Astrocyte (in vitro differentiated cells and primary cell): Measurements from ENCODE around the gene LRCH1. TPM values are rescaled to one million over a fixed set of nuclear protein-coding genes. Genes with fewer than 3 reads are reported as not detected.

Source experiments
- DNase-seq: peaks from one replicate; pipeline ENCODE4 v3.0.0-alpha.2; 2010; ENCODE audit warnings: low read depth
- FAIRE-seq: peaks from 2 replicates; lab custom pipeline; 2011; peaks lifted over from hg19 to GRCh38; lab: Jason Lieb, UNC
- H2AFZ ChIP-seq: 2 replicates; pipeline ENCODE4 v1.6.0; 2012; ENCODE audit warnings: low read depth, low read length, inconsistent platforms
- H3K27ac ChIP-seq: 2 replicates; pipeline ENCODE4 v1.5.1; 2011; ENCODE audit warnings: low read depth, low read length, inconsistent platforms
- H3K27me3 ChIP-seq: 2 replicates; pipeline ENCODE4 v1.6.0; 2011; ENCODE audit warnings: low read length, inconsistent platforms; ENCODE audit not compliant: insufficient read depth
- H3K36me3 ChIP-seq: 2 replicates; pipeline ENCODE4 v1.5.1; 2011; ENCODE audit warnings: low read length, inconsistent platforms; ENCODE audit not compliant: insufficient read depth
- H3K4me1 ChIP-seq: 2 replicates; pipeline ENCODE4 v1.5.1; 2011; ENCODE audit warnings: low read length, inconsistent platforms; ENCODE audit not compliant: insufficient read depth
- H3K4me2 ChIP-seq: 2 replicates; pipeline ENCODE4 v1.6.0; 2012; ENCODE audit warnings: low read length, inconsistent platforms
- H3K4me3 ChIP-seq: 2 replicates; pipeline ENCODE4 v1.5.1; 2011; ENCODE audit warnings: low read depth, mild to moderate bottlenecking, low read length, inconsistent platforms; ENCODE audit not compliant: insufficient read depth
- H3K79me2 ChIP-seq: 2 replicates; pipeline ENCODE4 v1.6.0; 2012; ENCODE audit warnings: mild to moderate bottlenecking, low read length, inconsistent platforms; ENCODE audit not compliant: insufficient read depth
- H3K9ac ChIP-seq: 2 replicates; pipeline ENCODE4 v1.6.0; 2012; ENCODE audit warnings: mild to moderate bottlenecking, low read length, inconsistent platforms
- H3K9me3 ChIP-seq: 2 replicates; pipeline ENCODE4 v1.5.1; 2012; ENCODE audit warnings: low read depth, mild to moderate bottlenecking, low read length, inconsistent platforms; ENCODE audit not compliant: insufficient read depth
- H4K20me1 ChIP-seq: 2 replicates; pipeline ENCODE4 v1.6.0; 2012; ENCODE audit warnings: low read length, inconsistent platforms; ENCODE audit not compliant: insufficient read depth
- H3K27ac Mint-ChIP-seq: one replicate; pipeline ENCODE4 v1.8.0; 2021; ENCODE audit warnings: mild to moderate bottlenecking, mixed read lengths; ENCODE audit not compliant: unreplicated experiment
- H3K27me3 Mint-ChIP-seq: one replicate; pipeline ENCODE4 v1.8.0; 2021; ENCODE audit warnings: low read depth, mixed read lengths; ENCODE audit not compliant: unreplicated experiment
- H3K36me3 Mint-ChIP-seq: one replicate; pipeline ENCODE4 v1.8.0; 2021; ENCODE audit warnings: low read depth, mixed read lengths; ENCODE audit not compliant: unreplicated experiment
- H3K4me1 Mint-ChIP-seq: one replicate; pipeline ENCODE4 v1.8.0; 2021; ENCODE audit warnings: low read depth, mixed read lengths; ENCODE audit not compliant: unreplicated experiment
- H3K4me3 Mint-ChIP-seq: one replicate; pipeline ENCODE4 v1.8.0; 2021; ENCODE audit warnings: mild to moderate bottlenecking, moderate library complexity, mixed read lengths; ENCODE audit not compliant: unreplicated experiment
- H3K9me3 Mint-ChIP-seq: one replicate; pipeline ENCODE4 v1.8.0; 2021; ENCODE audit warnings: mild to moderate bottlenecking, mixed read lengths; ENCODE audit not compliant: unreplicated experiment
- CTCF ChIP-seq: IDR thresholded peaks from 2 replicates; pipeline ENCODE4 v1.5.1; 2011; ENCODE audit warnings: low read depth, mild to moderate bottlenecking, inconsistent platforms, low read length, moderate library complexity; ENCODE audit not compliant: insufficient read depth
- EZH2 ChIP-seq: IDR thresholded peaks from 2 replicates; pipeline ENCODE4 v1.6.1; 2012; ENCODE audit warnings: mild to moderate bottlenecking, low read length, inconsistent platforms; ENCODE audit not compliant: insufficient read depth
- total RNA-seq: library from RNA; stranded (reverse); gene quantifications from 2 replicates; pipeline ENCODE4 v1.2.1, GENCODE V29; 2021

The LRCH1 gene
- total RNA-seq, 1 donor from 2014 or later = 17.7 TPM

- FAIRE-seq = no peak
- Histone ChIP-seq H3K9me3 (no peaks in the 10 kb centered on the region), H3K4me3 (no peak overlapping the region), H3K4me1 (peaks cover 6% of the 10 kb centered on the region), H3K27ac (no peak overlapping the region), H3K4me2 (no peak overlapping the region), H3K36me3 (no peaks in the 10 kb centered on the region), H3K27me3 (no peaks in the 10 kb centered on the region), H3K9ac (no peak overlapping the region), H2AFZ (no peak overlapping the region), H4K20me1 (peaks cover 15% of the 10 kb centered on the region), H3K79me2 (peaks cover 15% of the 10 kb centered on the region)
- H3K27ac Mint-ChIP-seq = no peak overlapping the region
- no peak overlapping the region for H3K4me3 Mint-ChIP-seq
- TF ChIP-seq CTCF (no peak), EZH2 (no peak)
- peaks cover 17% of the 10 kb centered on the region for H3K36me3 Mint-ChIP-seq
- H3K27me3 Mint-ChIP-seq = no peaks in the 10 kb centered on the region
- H3K9me3 Mint-ChIP-seq = no peaks in the 10 kb centered on the region
- H3K4me1 Mint-ChIP-seq = peaks cover 37% of the 10 kb centered on the region
- no peak for DNase-seq
Measured at GRCh38 chr13:46666727-46667456, 113.9 kb downstream of the LRCH1 start.

GRCh38 chr13:46667687-46668281, 114.8 kb downstream of the LRCH1 start:
- Histone ChIP-seq H3K36me3 (no peaks in the 10 kb centered on the region), H3K9me3 (no peaks in the 10 kb centered on the region), H3K4me1 (peaks cover 6% of the 10 kb centered on the region), H3K27me3 (no peaks in the 10 kb centered on the region), H2AFZ (no peak overlapping the region), H3K4me2 (peak overlapping the region; percentile 80), H3K27ac (peak overlapping the region; percentile 50), H3K9ac (peak overlapping the region; percentile 3), H4K20me1 (peaks cover 15% of the 10 kb centered on the region), H3K4me3 (peak overlapping the region; percentile 41), H3K79me2 (peaks cover 20% of the 10 kb centered on the region)
- DNase-seq (no peak), FAIRE-seq (no peak)
- Mint-ChIP-seq H3K36me3 (peaks cover 19% of the 10 kb centered on the region), H3K4me3 (no peak overlapping the region), H3K27ac (no peak overlapping the region), H3K27me3 (no peaks in the 10 kb centered on the region), H3K4me1 (peaks cover 35% of the 10 kb centered on the region), H3K9me3 (no peaks in the 10 kb centered on the region)
- TF ChIP-seq CTCF (no peak), EZH2 (no peak)

GRCh38 chr13:46668302-46668720, 115.3 kb downstream of the LRCH1 start:
- H2AFZ ChIP-seq = no peak overlapping the region
- H3K9ac ChIP-seq = peak overlapping the region; percentile 3
- Mint-ChIP-seq H3K36me3 (peaks cover 19% of the 10 kb centered on the region), H3K27ac (no peak overlapping the region), H3K27me3 (no peaks in the 10 kb centered on the region), H3K4me1 (peaks cover 32% of the 10 kb centered on the region), H3K4me3 (no peak overlapping the region), H3K9me3 (no peaks in the 10 kb centered on the region)
- peaks cover 6% of the 10 kb centered on the region for H3K4me1 ChIP-seq
- no peaks in the 10 kb centered on the region for H3K9me3 ChIP-seq
- H4K20me1 ChIP-seq = peaks cover 15% of the 10 kb centered on the region
- H3K79me2 ChIP-seq = peaks cover 18% of the 10 kb centered on the region
- peak; percentile 91 for DNase-seq
- no peaks in the 10 kb centered on the region for H3K36me3 ChIP-seq
- peak overlapping the region; percentile 50 for H3K27ac ChIP-seq
- peak overlapping the region; percentile 80 for H3K4me2 ChIP-seq
- no peaks in the 10 kb centered on the region for H3K27me3 ChIP-seq
- peak overlapping the region; percentile 41 for H3K4me3 ChIP-seq
- TF ChIP-seq CTCF (no peak), EZH2 (no peak)
- FAIRE-seq = peak; percentile 32
